ENCODE results near the gene APBA2. TPM values are rescaled to one million over a fixed set of nuclear protein-coding genes. Genes with fewer than 3 reads are reported as not detected.

The APBA2 gene
- total and polyA plus RNA-seq, 2 of the 13 experiments (the other 11 are each of a cell fraction or from before 2014, with no cell fraction given): 0.62 to 2.3 TPM

DNA sequence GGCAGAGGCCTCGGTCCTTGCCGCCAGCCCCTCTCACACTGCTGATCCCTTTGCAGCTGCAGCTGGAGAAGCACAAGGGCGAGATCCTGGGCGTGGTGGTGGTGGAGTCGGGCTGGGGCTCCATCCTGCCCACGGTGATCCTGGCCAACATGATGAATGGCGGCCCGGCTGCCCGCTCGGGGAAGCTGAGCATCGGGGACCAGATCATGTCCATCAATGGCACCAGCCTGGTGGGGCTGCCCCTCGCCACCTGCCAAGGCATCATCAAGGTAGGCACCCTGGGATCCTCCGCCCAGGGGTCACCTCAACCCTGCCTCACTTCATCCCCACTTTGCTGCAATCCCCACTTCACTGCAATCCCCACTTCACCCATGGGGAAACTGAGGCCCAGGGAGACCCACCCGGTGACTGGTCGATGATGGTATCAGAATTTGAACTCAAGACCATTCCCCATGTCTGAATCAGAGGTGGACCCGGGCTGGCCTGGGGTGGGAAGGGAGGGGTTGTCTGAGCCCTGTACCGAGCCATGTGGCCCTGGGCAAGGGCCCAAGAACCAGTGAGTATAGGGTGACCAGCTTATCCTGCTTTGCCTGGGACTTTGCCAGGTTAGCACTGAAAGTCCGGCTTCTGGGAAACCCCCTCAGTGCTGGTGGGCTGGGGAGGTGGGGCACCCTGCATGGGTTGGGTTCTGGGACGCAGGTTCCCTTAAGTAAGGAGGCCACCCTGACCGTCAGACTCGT lies 220.9 kb downstream of the APBA2 start:
- Histone ChIP-seq H3K9me3 (ENCODE audit: low read length) (no peaks in the 10 kb centered on the region), H3K4me1 (ENCODE audit: insufficient read depth, low read length) (no peaks in the 10 kb centered on the region), H3K9ac (ENCODE audit: insufficient read depth, low read depth, low read length) (no peak overlapping the region), H3K4me2 (ENCODE audit: low read depth, low read length) (no peak overlapping the region), H3K4me3 (replicated peaks in 1 of 3; ENCODE audit: insufficient read depth in 1 of 3, low read depth in 2 of 3, low read length in 3 of 3) (no peak overlapping the region), H2AFZ (ENCODE audit: low read length) (no peak overlapping the region), H3K27ac (ENCODE audit: extremely low read length, insufficient read depth, low read length) (no peak overlapping the region), H3K36me3 (replicated peaks in 1 of 2; ENCODE audit: control insufficient read depth in 1 of 2, insufficient read depth in 2 of 2, low read length in 2 of 2) (no peaks in the 10 kb centered on the region), H3K79me2 (ENCODE audit: insufficient read depth, low read length) (no peaks in the 10 kb centered on the region), H4K20me1 (ENCODE audit: insufficient read depth, low read length) (no peaks in the 10 kb centered on the region), H3K27me3 (ENCODE audit: control insufficient read depth in 1 of 2, insufficient read depth in 2 of 2, low read length in 2 of 2) (no peaks in the 10 kb centered on the region; a peak in 1 of 5 replicates)
- no peak for TF ChIP-seq ZNF746 (CRISPR knock-in tag; IDR thresholded peaks at IDR 0.05)
- no peak for ATAC-seq
- DNase-seq (ENCODE audit: low spot score): no peak
- no TSS peak for BruUV-seq (replicated peaks)
- 35% methylated on average over 6 of the region's 21 CpGs for WGBS (ENCODE audit: low lambda C conversion rate)
- POLR2A ChIA-PET: no interaction called here
- in situ Hi-C loops (cut with HindIII; ENCODE audit: extremely low pct_ligation_motif_present, low pct_unique_long_range_greater_than_20kb): no loop called here
- FAIRE-seq: no peak
- CTCF ChIA-PET (ENCODE audit: low intra/inter-chr PET ratio, low total read pairs): no interaction called here
- intact Hi-C loops (cut with micrococcal nuclease; ENCODE audit: unreplicated experiment): no loop called here

DNA sequence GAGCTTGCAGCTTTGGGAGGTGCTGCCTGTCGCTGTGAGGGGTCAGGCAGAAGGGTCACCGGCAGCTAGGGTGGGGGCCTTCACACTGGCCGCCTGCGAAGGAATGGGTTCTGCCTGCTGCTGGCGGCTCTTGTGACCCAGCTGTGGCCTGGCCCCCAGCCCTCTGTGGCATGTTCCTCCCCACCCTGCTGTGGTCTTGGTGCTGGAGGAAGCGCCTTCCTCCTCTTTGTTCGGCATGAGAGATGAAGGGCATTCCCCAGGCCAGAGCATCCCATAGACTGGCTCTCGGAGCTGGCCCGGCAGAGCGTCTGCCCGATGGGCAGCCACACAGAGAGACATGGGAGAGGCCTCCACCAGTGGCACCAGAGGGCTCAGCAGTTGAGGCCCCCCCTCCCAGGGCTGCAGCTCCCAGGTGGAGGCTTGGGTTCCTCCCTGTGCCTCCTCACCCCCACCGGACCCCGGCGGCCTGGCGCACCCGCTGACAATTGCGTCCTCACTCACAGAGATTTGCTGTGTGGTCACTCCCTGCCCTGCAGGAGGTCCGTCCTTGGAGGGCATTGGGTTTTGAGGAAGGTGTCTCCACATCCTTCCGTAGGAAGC lies 221.6 kb downstream of the APBA2 start:
- Histone ChIP-seq H3K27ac (ENCODE audit: extremely low read length, insufficient read depth, low read length) (no peak overlapping the region), H2AFZ (ENCODE audit: low read length) (no peak overlapping the region), H3K4me1 (ENCODE audit: insufficient read depth, low read length) (no peaks in the 10 kb centered on the region), H4K20me1 (ENCODE audit: insufficient read depth, low read length) (no peaks in the 10 kb centered on the region), H3K36me3 (replicated peaks in 1 of 2; ENCODE audit: control insufficient read depth in 1 of 2, insufficient read depth in 2 of 2, low read length in 2 of 2) (no peaks in the 10 kb centered on the region), H3K4me3 (replicated peaks in 1 of 3; ENCODE audit: insufficient read depth in 1 of 3, low read depth in 2 of 3, low read length in 3 of 3) (no peak overlapping the region), H3K9ac (ENCODE audit: insufficient read depth, low read depth, low read length) (no peak overlapping the region), H3K79me2 (ENCODE audit: insufficient read depth, low read length) (no peaks in the 10 kb centered on the region), H3K27me3 (ENCODE audit: control insufficient read depth in 1 of 2, insufficient read depth in 2 of 2, low read length in 2 of 2) (no peaks in the 10 kb centered on the region; a peak in 1 of 5 replicates), H3K4me2 (ENCODE audit: low read depth, low read length) (no peak overlapping the region), H3K9me3 (ENCODE audit: low read length) (no peaks in the 10 kb centered on the region)
- CTCF ChIA-PET (ENCODE audit: low intra/inter-chr PET ratio, low total read pairs): no interaction called here
- no peak for ATAC-seq
- intact Hi-C loops (cut with micrococcal nuclease; ENCODE audit: unreplicated experiment): no loop called here
- in situ Hi-C loops (cut with HindIII; ENCODE audit: extremely low pct_ligation_motif_present, low pct_unique_long_range_greater_than_20kb): no loop called here
- no peak for FAIRE-seq
- POLR2A ChIA-PET: no interaction called here
- no peak for DNase-seq (ENCODE audit: low spot score)
- BruUV-seq (replicated peaks): no TSS peak
- 73% methylated on average over 8 of the region's 19 CpGs for WGBS (ENCODE audit: low lambda C conversion rate)
- TF ChIP-seq NFIB (CRISPR knock-in tag; IDR thresholded peaks at IDR 0.05; ENCODE audit: borderline replicate concordance): no peak
- no peak for TF ChIP-seq ZNF121 (CRISPR knock-in tag; IDR thresholded peaks at IDR 0.05)
- TF ChIP-seq, protein P1, sequence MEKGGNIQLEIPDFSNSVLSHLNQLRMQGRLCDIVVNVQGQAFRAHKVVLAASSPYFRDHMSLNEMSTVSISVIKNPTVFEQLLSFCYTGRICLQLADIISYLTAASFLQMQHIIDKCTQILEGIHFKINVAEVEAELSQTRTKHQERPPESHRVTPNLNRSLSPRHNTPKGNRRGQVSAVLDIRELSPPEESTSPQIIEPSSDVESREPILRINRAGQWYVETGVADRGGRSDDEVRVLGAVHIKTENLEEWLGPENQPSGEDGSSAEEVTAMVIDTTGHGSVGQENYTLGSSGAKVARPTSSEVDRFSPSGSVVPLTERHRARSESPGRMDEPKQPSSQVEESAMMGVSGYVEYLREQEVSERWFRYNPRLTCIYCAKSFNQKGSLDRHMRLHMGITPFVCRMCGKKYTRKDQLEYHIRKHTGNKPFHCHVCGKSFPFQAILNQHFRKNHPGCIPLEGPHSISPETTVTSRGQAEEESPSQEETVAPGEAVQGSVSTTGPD (CRISPR knock-in tag; IDR thresholded peaks at IDR 0.05): no peak
- TF ChIP-seq ZNF383 (CRISPR knock-in tag; IDR thresholded peaks at IDR 0.05; ENCODE audit: borderline replicate concordance): no peak
- no peak for TF ChIP-seq MAZ (IDR thresholded peaks at IDR 0.05; ENCODE audit: borderline replicate concordance, low read depth, low read length)
- TF ChIP-seq MAZ (CRISPR knock-in tag; IDR thresholded peaks at IDR 0.05; ENCODE audit: low read depth): no peak
- TF ChIP-seq ZNF792 (CRISPR knock-in tag; IDR thresholded peaks at IDR 0.05): no peak
- TF ChIP-seq ZNF543 (CRISPR knock-in tag; IDR thresholded peaks at IDR 0.05): no peak
- TF ChIP-seq JUN (CRISPR knock-in tag; IDR thresholded peaks at IDR 0.05): no peak
- TF ChIP-seq EP300 (IDR thresholded peaks at IDR 0.05; ENCODE audit: low read depth in 2 of 2, low read length in 2 of 2): no peak
- TF ChIP-seq EP300 (CRISPR knock-in tag; IDR thresholded peaks at IDR 0.05; ENCODE audit: borderline replicate concordance): no peak
- TF ChIP-seq ERF (CRISPR knock-in tag; IDR thresholded peaks at IDR 0.05): no peak
- TF ChIP-seq ZNF557 (CRISPR knock-in tag; IDR thresholded peaks at IDR 0.05): no peak
- TF ChIP-seq, protein P2, sequence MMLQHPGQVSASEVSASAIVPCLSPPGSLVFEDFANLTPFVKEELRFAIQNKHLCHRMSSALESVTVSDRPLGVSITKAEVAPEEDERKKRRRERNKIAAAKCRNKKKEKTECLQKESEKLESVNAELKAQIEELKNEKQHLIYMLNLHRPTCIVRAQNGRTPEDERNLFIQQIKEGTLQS (CRISPR knock-in tag; IDR thresholded peaks at IDR 0.05): no peak
- TF ChIP-seq PRMT3 (CRISPR knock-in tag; IDR thresholded peaks at IDR 0.05; ENCODE audit: borderline replicate concordance, low read depth): no peak
- no peak for TF ChIP-seq ZNF549 (CRISPR knock-in tag; IDR thresholded peaks at IDR 0.05)

Measured in HepG2 (cell line).